ELR (cell line): Measurements from ENCODE around the gene NCLN.
A peak's percentile ranks its signal among the peaks of the same experiment; 100 is the strongest.
"Not testable (repeated sequence)": the region's sequence is repeated elsewhere in the genome, so short reads cannot be mapped to it uniquely, and the experiment has no call there.

ENCODE experiments used
- DNase-seq: peaks from one replicate; pipeline ENCODE4 v3.0.0-alpha.2; 2015; ENCODE audit warnings: low read depth

NCLN gene

GRCh38 chr19:3185461-3186159, at the start of gene NCLN:
TSS of gene NCLN (plus strand) at chr19:3185930. CDS start at chr19:3186031, 101 bp downstream.
- DNase-seq: peak; percentile 94

GRCh38 chr19:3135961-3136683, 49.6 kb upstream of the NCLN start, which contains the start of gene GNA15:
TSS of gene GNA15 (plus strand) at chr19:3136033. CDS start at chr19:3136451, 418 bp downstream.
- no peak for DNase-seq

- no peak for DNase-seq
Observed at GRCh38 chr19:3136684-3137055, 49.1 kb upstream of the NCLN start.

GRCh38 chr19:3137119-3137518, 48.6 kb upstream of the NCLN start:
- DNase-seq: no peak

GRCh38 chr19:3138268-3138667, 47.5 kb upstream of the NCLN start:
- no peak for DNase-seq

GRCh38 chr19:3140667-3141038, 45.1 kb upstream of the NCLN start:
- peak; percentile 57 for DNase-seq

- DNase-seq: peak; percentile 97
Observed at GRCh38 chr19:3142292-3142670, 43.4 kb upstream of the NCLN start.

- DNase-seq: no peak
Observed at GRCh38 chr19:3142781-3143337, 42.9 kb upstream of the NCLN start.

- no peak for DNase-seq
Observed at GRCh38 chr19:3145909-3146676, 39.6 kb upstream of the NCLN start.

- DNase-seq: peak; percentile 35
Observed at GRCh38 chr19:3146677-3147100, 39.0 kb upstream of the NCLN start.

- no peak for DNase-seq
Observed at GRCh38 chr19:3148503-3148902, 37.2 kb upstream of the NCLN start.

GRCh38 chr19:3149089-3149488, 36.6 kb upstream of the NCLN start:
- DNase-seq: no peak

GRCh38 chr19:3149526-3150505, 35.9 kb upstream of the NCLN start:
- DNase-seq: no peak

GRCh38 chr19:3150739-3151329, 34.9 kb upstream of the NCLN start:
- DNase-seq: no peak

- DNase-seq: peak; percentile 73
Observed at GRCh38 chr19:3151563-3152418, 33.9 kb upstream of the NCLN start.

GRCh38 chr19:3152419-3152780, 33.3 kb upstream of the NCLN start:
- DNase-seq: no peak

- no peak for DNase-seq
Observed at GRCh38 chr19:3153286-3154230, 32.2 kb upstream of the NCLN start.

- not testable (repeated sequence) for DNase-seq
Observed at GRCh38 chr19:3154447-3154846, 31.3 kb upstream of the NCLN start.
